ENCODE measurements around the gene SMARCD2. TPM values are rescaled to one million over a fixed set of nuclear protein-coding genes. Genes with fewer than 3 reads are reported as not detected.

SMARCD2 gene
- total RNA-seq, 1 experiment from 2014 or later: 103 TPM

Small RNA genes within 50 kb of the gene (small RNA-seq; reads per million reads assigned to genes)
- gene AC040958.1: not detected

Other genes with a start within 250 kb of the SMARCD2 start
- gene TACO1, start 241.8 kb downstream of the SMARCD2 start, total RNA-seq (2014; rRNA removed; shearing (Covaris generic); ENCODE audit: low replicate concordance): 10.7 and 17.9 TPM in 2 replicates
- 17.8 and 43.4 TPM in 2 replicates for gene MAP3K3, start 220.3 kb downstream of the SMARCD2 start, total RNA-seq (2014; rRNA removed; shearing (Covaris generic); ENCODE audit: low replicate concordance)
- 200 and 538 TPM in 2 replicates for gene LIMD2, start 142.6 kb downstream of the SMARCD2 start, total RNA-seq (2014; rRNA removed; shearing (Covaris generic); ENCODE audit: low replicate concordance)
- gene STRADA, start 100.9 kb downstream of the SMARCD2 start, total RNA-seq (2014; rRNA removed; shearing (Covaris generic); ENCODE audit: low replicate concordance): 25.8 and 27.5 TPM in 2 replicates
- gene CCDC47, start 69.1 kb downstream of the SMARCD2 start, total RNA-seq (2014; rRNA removed; shearing (Covaris generic); ENCODE audit: low replicate concordance): 28.0 and 35.9 TPM in 2 replicates
- 76.5 and 77.6 TPM in 2 replicates for gene DDX42, start 68.5 kb downstream of the SMARCD2 start, total RNA-seq (2014; rRNA removed; shearing (Covaris generic); ENCODE audit: low replicate concordance)
- gene PSMC5, start 15.3 kb downstream of the SMARCD2 start, total RNA-seq (2014; rRNA removed; shearing (Covaris generic); ENCODE audit: low replicate concordance): 26.9 and 49.1 TPM in 2 replicates
- gene FTSJ3, start 15.0 kb downstream of the SMARCD2 start, total RNA-seq (2014; rRNA removed; shearing (Covaris generic); ENCODE audit: low replicate concordance): 30.7 and 39.5 TPM in 2 replicates
- not detected in 2 replicates for gene CSH2, start 31.0 kb upstream of the SMARCD2 start, total RNA-seq (2014; rRNA removed; shearing (Covaris generic); ENCODE audit: low replicate concordance)
- not detected in 2 replicates for gene GH2, start 39.3 kb upstream of the SMARCD2 start, total RNA-seq (2014; rRNA removed; shearing (Covaris generic); ENCODE audit: low replicate concordance)
- not detected in 2 replicates for gene CSH1, start 53.9 kb upstream of the SMARCD2 start, total RNA-seq (2014; rRNA removed; shearing (Covaris generic); ENCODE audit: low replicate concordance)
- not detected in 2 replicates for gene CSHL1, start 68.6 kb upstream of the SMARCD2 start, total RNA-seq (2014; rRNA removed; shearing (Covaris generic); ENCODE audit: low replicate concordance)
- gene GH1, start 76.2 kb upstream of the SMARCD2 start, total RNA-seq (2014; rRNA removed; shearing (Covaris generic); ENCODE audit: low replicate concordance): not detected in 2 replicates
- gene CD79B, start 89.6 kb upstream of the SMARCD2 start, total RNA-seq (2014; rRNA removed; shearing (Covaris generic); ENCODE audit: low replicate concordance): 545 and 1,164 TPM in 2 replicates
- gene SCN4A, start 130.2 kb upstream of the SMARCD2 start, total RNA-seq (2014; rRNA removed; shearing (Covaris generic); ENCODE audit: low replicate concordance): under 0.01 and 0.07 TPM in 2 replicates
- not detected in 2 replicates for gene PRR29, start 155.7 kb upstream of the SMARCD2 start, total RNA-seq (2014; rRNA removed; shearing (Covaris generic); ENCODE audit: low replicate concordance)
- 4.4 and 12.1 TPM in 2 replicates for gene ICAM2, start 177.9 kb upstream of the SMARCD2 start, total RNA-seq (2014; rRNA removed; shearing (Covaris generic); ENCODE audit: low replicate concordance)

Data from Karpas-422 (cell line).